ENCODE results near the gene MINDY3.
"Not testable (repeated sequence)": the region's sequence is repeated elsewhere in the genome, so short reads cannot be mapped to it uniquely, and the experiment has no call there.

DNA sequence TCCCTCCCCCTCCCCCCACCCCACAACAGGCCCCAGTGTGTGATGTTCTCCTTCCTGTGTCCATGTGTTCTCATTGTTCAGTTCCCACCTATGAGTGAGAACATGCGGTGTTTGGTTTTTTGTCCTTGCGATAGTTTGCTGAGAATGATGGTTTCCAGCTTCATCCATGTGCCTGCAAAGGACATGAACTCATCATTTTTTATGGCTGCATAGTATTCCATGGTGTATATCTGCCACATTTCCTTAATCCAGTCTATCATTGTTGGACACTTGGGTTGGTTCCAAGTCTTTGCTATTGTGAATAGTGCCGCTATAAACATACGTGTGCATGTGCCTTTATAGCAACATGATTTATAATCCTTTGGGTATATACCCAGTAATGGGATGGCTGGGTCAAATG, 99.1 kb downstream of the MINDY3 start:
- TF ChIP-seq EZH2 (IDR thresholded peaks at IDR 0.05; ENCODE audit: borderline replicate concordance, low read depth, low read length, severe bottlenecking) = not testable (repeated sequence)
- TF ChIP-seq, protein P1, sequence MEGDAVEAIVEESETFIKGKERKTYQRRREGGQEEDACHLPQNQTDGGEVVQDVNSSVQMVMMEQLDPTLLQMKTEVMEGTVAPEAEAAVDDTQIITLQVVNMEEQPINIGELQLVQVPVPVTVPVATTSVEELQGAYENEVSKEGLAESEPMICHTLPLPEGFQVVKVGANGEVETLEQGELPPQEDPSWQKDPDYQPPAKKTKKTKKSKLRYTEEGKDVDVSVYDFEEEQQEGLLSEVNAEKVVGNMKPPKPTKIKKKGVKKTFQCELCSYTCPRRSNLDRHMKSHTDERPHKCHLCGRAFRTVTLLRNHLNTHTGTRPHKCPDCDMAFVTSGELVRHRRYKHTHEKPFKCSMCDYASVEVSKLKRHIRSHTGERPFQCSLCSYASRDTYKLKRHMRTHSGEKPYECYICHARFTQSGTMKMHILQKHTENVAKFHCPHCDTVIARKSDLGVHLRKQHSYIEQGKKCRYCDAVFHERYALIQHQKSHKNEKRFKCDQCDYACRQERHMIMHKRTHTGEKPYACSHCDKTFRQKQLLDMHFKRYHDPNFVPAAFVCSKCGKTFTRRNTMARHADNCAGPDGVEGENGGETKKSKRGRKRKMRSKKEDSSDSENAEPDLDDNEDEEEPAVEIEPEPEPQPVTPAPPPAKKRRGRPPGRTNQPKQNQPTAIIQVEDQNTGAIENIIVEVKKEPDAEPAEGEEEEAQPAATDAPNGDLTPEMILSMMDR (IDR thresholded peaks at IDR 0.05; ENCODE audit: borderline replicate concordance, extremely low read depth, low read length, poor library complexity, severe bottlenecking) = not testable (repeated sequence)
